Measurements from ENCODE around the gene MTSS2.
A peak's percentile ranks its signal among the peaks of the same experiment; 100 is the strongest.

MTSS2 gene

GRCh38 chr16:70653809-70654771, 31.8 kb downstream of the MTSS2 start:
- DNase-seq: peak; percentile 85
- TF ChIP-seq CTCF (IDR thresholded peaks at IDR 0.05): peak; percentile 88
- peaks cover 2% of the 10 kb centered on the region for H3K9me3 Mint-ChIP-seq
- peaks cover 5% of the 10 kb centered on the region for H3K4me1 Mint-ChIP-seq
- H3K4me3 Mint-ChIP-seq: peak overlapping the region; percentile 8
- no peaks in the 10 kb centered on the region for H3K36me3 Mint-ChIP-seq (ENCODE audit: low read depth)
- no peaks in the 10 kb centered on the region for H3K27me3 Mint-ChIP-seq (ENCODE audit: low read depth, poor library complexity)
- H3K27ac Mint-ChIP-seq: no peak overlapping the region

GRCh38 chr16:70653406-70653805, 32.4 kb downstream of the MTSS2 start:
- Mint-ChIP-seq H3K4me3 (no peak overlapping the region), H3K36me3 (ENCODE audit: low read depth) (no peaks in the 10 kb centered on the region), H3K27ac (no peak overlapping the region), H3K9me3 (peaks cover 8% of the 10 kb centered on the region), H3K27me3 (ENCODE audit: low read depth, poor library complexity) (no peaks in the 10 kb centered on the region), H3K4me1 (peaks cover 5% of the 10 kb centered on the region)
- TF ChIP-seq CTCF (IDR thresholded peaks at IDR 0.05): no peak
- no peak for DNase-seq

- Mint-ChIP-seq H3K27me3 (ENCODE audit: low read depth, poor library complexity) (no peaks in the 10 kb centered on the region), H3K4me1 (peaks cover 7% of the 10 kb centered on the region), H3K36me3 (ENCODE audit: low read depth) (no peaks in the 10 kb centered on the region), H3K9me3 (peaks cover 15% of the 10 kb centered on the region), H3K4me3 (no peak overlapping the region), H3K27ac (no peak overlapping the region)
- DNase-seq: no peak
- TF ChIP-seq CTCF (IDR thresholded peaks at IDR 0.05): no peak
These were observed 33.5 kb downstream of the MTSS2 start for GRCh38 chr16:70652322-70652721.

GRCh38 chr16:70651524-70651923, 34.3 kb downstream of the MTSS2 start:
- Mint-ChIP-seq H3K36me3 (ENCODE audit: low read depth) (no peaks in the 10 kb centered on the region), H3K9me3 (peaks cover 15% of the 10 kb centered on the region), H3K27me3 (ENCODE audit: low read depth, poor library complexity) (no peaks in the 10 kb centered on the region), H3K4me1 (peaks cover 11% of the 10 kb centered on the region), H3K27ac (no peak overlapping the region), H3K4me3 (no peak overlapping the region)
- TF ChIP-seq CTCF (IDR thresholded peaks at IDR 0.05): no peak
- no peak for DNase-seq

GRCh38 chr16:70650216-70650615, 35.6 kb downstream of the MTSS2 start:
- H3K27me3 Mint-ChIP-seq (ENCODE audit: low read depth, poor library complexity): no peaks in the 10 kb centered on the region
- DNase-seq: no peak
- H3K27ac Mint-ChIP-seq: no peak overlapping the region
- peaks cover 11% of the 10 kb centered on the region for H3K4me1 Mint-ChIP-seq
- no peak for TF ChIP-seq CTCF (IDR thresholded peaks at IDR 0.05)
- no peaks in the 10 kb centered on the region for H3K36me3 Mint-ChIP-seq (ENCODE audit: low read depth)
- peaks cover 15% of the 10 kb centered on the region for H3K9me3 Mint-ChIP-seq
- H3K4me3 Mint-ChIP-seq: no peak overlapping the region

- no peak overlapping the region for H3K4me3 Mint-ChIP-seq
- H3K27me3 Mint-ChIP-seq (ENCODE audit: low read depth, poor library complexity): peaks cover 1% of the 10 kb centered on the region
- peaks cover 15% of the 10 kb centered on the region for H3K9me3 Mint-ChIP-seq
- H3K27ac Mint-ChIP-seq: no peak overlapping the region
- TF ChIP-seq CTCF (IDR thresholded peaks at IDR 0.05): no peak
- no peaks in the 10 kb centered on the region for H3K36me3 Mint-ChIP-seq (ENCODE audit: low read depth)
- H3K4me1 Mint-ChIP-seq: peaks cover 11% of the 10 kb centered on the region
- DNase-seq: no peak
These were observed 36.6 kb downstream of the MTSS2 start for GRCh38 chr16:70649300-70649699.

Measured in nephron progenitor cell (in vitro differentiated cells).